Neural cell (in vitro differentiated cells): Measurements from ENCODE around the gene PNCK. TPM values are rescaled to one million over a fixed set of nuclear protein-coding genes. Genes with fewer than 3 reads are reported as not detected.

Experiments
- H2AFZ ChIP-seq: fragments of 200-600, 300-800 bp; sonication (generic), shearing (Covaris generic); 2 replicates; pipeline ENCODE4 v1.6.0; 2014; ENCODE audit warnings: low read depth, mild to moderate bottlenecking, antibody characterized with exemption, low read length, moderate library complexity
- H3F3A ChIP-seq: fragments of 200-600 bp; shearing (Covaris generic); 2 replicates; pipeline ENCODE4 v1.6.1; 2016; ENCODE audit warnings: mild to moderate bottlenecking, moderate library complexity, mixed read lengths, antibody characterized with exemption, low read length; ENCODE audit not compliant: insufficient read depth, poor library complexity, severe bottlenecking
- H3K27ac ChIP-seq: fragments of 200-600, 300-800 bp; sonication (generic), shearing (Covaris generic); 2 replicates; pipeline ENCODE4 v1.5.1; 2014; ENCODE audit warnings: mild to moderate bottlenecking, low read length, moderate library complexity
- H3K27me3 ChIP-seq: fragments of 300-800, 200-600 bp; sonication (generic), shearing (Covaris generic); 2 replicates; pipeline ENCODE4 v1.6.0; 2014; ENCODE audit warnings: mild to moderate bottlenecking, low read depth, low read length, moderate library complexity; ENCODE audit not compliant: insufficient read depth
- H3K36me3 ChIP-seq: fragments of 300-800, 200-600 bp; sonication (generic), shearing (Covaris generic); 2 replicates; pipeline ENCODE4 v1.5.1; 2014; ENCODE audit warnings: mild to moderate bottlenecking, antibody characterized with exemption, low read length, moderate library complexity; ENCODE audit not compliant: insufficient read depth
- H3K4me2 ChIP-seq: fragments of 300-800, 200-600 bp; sonication (generic), shearing (Covaris generic); 2 replicates; pipeline ENCODE4 v1.6.0; 2014; ENCODE audit warnings: mild to moderate bottlenecking, low read length
- H3K4me3 ChIP-seq: fragments of 300-800, 200-600 bp; sonication (generic), shearing (Covaris generic); 2 replicates; pipeline ENCODE4 v1.5.1; 2014; ENCODE audit warnings: mild to moderate bottlenecking, low read length, moderate library complexity
- H3K79me2 ChIP-seq: fragments of 200-600 bp; shearing (Covaris generic); replicated peaks from 2 replicates; pipeline ENCODE4 v1.6.0; 2014; ENCODE audit warnings: mild to moderate bottlenecking, low read length, moderate library complexity; ENCODE audit not compliant: insufficient read depth
- H3K9ac ChIP-seq: fragments of 300-800, 200-600 bp; sonication (generic), shearing (Covaris generic); 2 replicates; pipeline ENCODE4 v1.6.1; 2016; ENCODE audit warnings: mild to moderate bottlenecking, low read length, mixed read lengths
- H3K9me2 ChIP-seq: fragments of 200-600 bp; shearing (Covaris generic); 2 replicates; pipeline ENCODE4 v1.6.1; 2016; ENCODE audit warnings: mild to moderate bottlenecking, low read length, mixed read lengths; ENCODE audit not compliant: insufficient read depth
- H3K9me3 ChIP-seq: fragments of 200-600, 300-800 bp; sonication (generic), shearing (Covaris generic); 2 replicates; pipeline ENCODE4 v1.6.1; 2016; ENCODE audit warnings: mild to moderate bottlenecking, mixed run types, low read length, moderate library complexity, mixed read lengths
- H4K20me1 ChIP-seq: fragments of 200-600 bp; shearing (Covaris generic); 2 replicates; pipeline ENCODE4 v1.6.1; 2016; ENCODE audit warnings: mild to moderate bottlenecking, mixed run types; ENCODE audit not compliant: insufficient read depth
- CTCF ChIP-seq: fragments of 450-650 bp; IDR thresholded peaks from 2 replicates; pipeline ENCODE4 v1.5.1; 2014; ENCODE audit warnings: antibody characterized with exemption, mild to moderate bottlenecking, moderate library complexity; ENCODE audit not compliant: poor library complexity, severe bottlenecking
- EP300 ChIP-seq: fragments of 450-650 bp; conservative IDR thresholded peaks from 2 replicates; pipeline ENCODE4 v1.6.1; 2014; ENCODE audit warnings: antibody characterized with exemption, mild to moderate bottlenecking, moderate library complexity; ENCODE audit not compliant: poor library complexity, severe bottlenecking
- EZH2 ChIP-seq: fragments of 200-600, 300-800 bp; shearing (Covaris generic), sonication (generic); IDR thresholded peaks from 2 replicates; pipeline ENCODE4 v1.6.1; 2014; ENCODE audit warnings: antibody characterized with exemption, low read length, borderline replicate concordance, mild to moderate bottlenecking; ENCODE audit not compliant: insufficient read depth, poor library complexity, severe bottlenecking
- MXI1 ChIP-seq: fragments of 450-650 bp; conservative IDR thresholded peaks from 2 replicates; pipeline ENCODE4 v1.6.1; 2014; ENCODE audit warnings: antibody characterized with exemption, mild to moderate bottlenecking; ENCODE audit not compliant: poor library complexity, severe bottlenecking
- POLR2AphosphoS5 ChIP-seq: IDR thresholded peaks from 2 replicates; pipeline ENCODE4 v1.6.1; 2012
- RAD21 ChIP-seq: fragments of 450-650 bp; conservative IDR thresholded peaks from 2 replicates; pipeline ENCODE4 v1.6.1; 2014; ENCODE audit warnings: antibody characterized with exemption, mild to moderate bottlenecking, moderate library complexity
- REST ChIP-seq: IDR thresholded peaks from 2 replicates; pipeline ENCODE4 v1.6.1; 2012; ENCODE audit warnings: borderline replicate concordance
- SMC3 ChIP-seq: fragments of 450-650 bp; conservative IDR thresholded peaks from 2 replicates; pipeline ENCODE4 v1.6.1; 2014; ENCODE audit warnings: antibody characterized with exemption, mild to moderate bottlenecking, moderate library complexity; ENCODE audit not compliant: poor library complexity
- TAF1 ChIP-seq: IDR thresholded peaks from 2 replicates; pipeline ENCODE4 v1.6.1; 2012; ENCODE audit warnings: low read depth
- polyA plus RNA-seq: library from polyadenylated mRNA; depleted of rRNA; stranded (reverse); fragments of >200 nt; gene quantifications from 2 replicates; pipeline ENCODE4 v1.2.3, GENCODE V29; 2014

PNCK gene
- polyA plus RNA-seq, 1 donor from 2014 or later = 9.5 TPM

- Histone ChIP-seq H4K20me1 (no peaks in the 10 kb centered on the region), H3K9me3 (no peaks in the 10 kb centered on the region)
Measured at GRCh38 chrX:153700967-153701366, 27.4 kb upstream of the PNCK start.

GRCh38 chrX:153700376-153700945 lies 26.8 kb upstream of the PNCK start:
- H3K27me3 ChIP-seq = no peaks in the 10 kb centered on the region
- no peak overlapping the region for H3K4me2 ChIP-seq
- no peak overlapping the region for H3K9ac ChIP-seq
- no peak for TF ChIP-seq RAD21
- TF ChIP-seq EP300 = no peak
- no peak for TF ChIP-seq POLR2AphosphoS5
- no peak for TF ChIP-seq SMC3
- TF ChIP-seq MXI1 = no peak
- no peak for TF ChIP-seq EZH2
- no peak for TF ChIP-seq REST

More at GRCh38 chrX:153700967-153701366, 27.4 kb upstream of the PNCK start:
- no peaks in the 10 kb centered on the region for H3K9me2 ChIP-seq
- TF ChIP-seq POLR2AphosphoS5 (no peak), EZH2 (no peak), MXI1 (no peak), EP300 (no peak), SMC3 (no peak), TAF1 (no peak), REST (no peak), CTCF (no peak), RAD21 (no peak)
- H3K27ac ChIP-seq = no peak overlapping the region
- H3K9ac ChIP-seq = no peak overlapping the region
- H3K4me3 ChIP-seq = no peak overlapping the region
- H3F3A ChIP-seq = no peaks in the 10 kb centered on the region
- no peaks in the 10 kb centered on the region for H3K36me3 ChIP-seq
- no peak overlapping the region for H2AFZ ChIP-seq
- no peak overlapping the region for H3K4me2 ChIP-seq
- H3K27me3 ChIP-seq = no peaks in the 10 kb centered on the region
- H3K79me2 ChIP-seq = no peaks in the 10 kb centered on the region

More at GRCh38 chrX:153700376-153700945, 26.8 kb upstream of the PNCK start:
- H3K9me3 ChIP-seq = no peaks in the 10 kb centered on the region
- no peak overlapping the region for H3K4me3 ChIP-seq
- H3K9me2 ChIP-seq = no peaks in the 10 kb centered on the region
- H3K27ac ChIP-seq = no peak overlapping the region
- H3K79me2 ChIP-seq = no peaks in the 10 kb centered on the region
- no peaks in the 10 kb centered on the region for H3K36me3 ChIP-seq
- no peaks in the 10 kb centered on the region for H4K20me1 ChIP-seq
- H2AFZ ChIP-seq = no peak overlapping the region
- no peaks in the 10 kb centered on the region for H3F3A ChIP-seq
